ENCODE measurements around the gene SLC2A11.

DNA sequence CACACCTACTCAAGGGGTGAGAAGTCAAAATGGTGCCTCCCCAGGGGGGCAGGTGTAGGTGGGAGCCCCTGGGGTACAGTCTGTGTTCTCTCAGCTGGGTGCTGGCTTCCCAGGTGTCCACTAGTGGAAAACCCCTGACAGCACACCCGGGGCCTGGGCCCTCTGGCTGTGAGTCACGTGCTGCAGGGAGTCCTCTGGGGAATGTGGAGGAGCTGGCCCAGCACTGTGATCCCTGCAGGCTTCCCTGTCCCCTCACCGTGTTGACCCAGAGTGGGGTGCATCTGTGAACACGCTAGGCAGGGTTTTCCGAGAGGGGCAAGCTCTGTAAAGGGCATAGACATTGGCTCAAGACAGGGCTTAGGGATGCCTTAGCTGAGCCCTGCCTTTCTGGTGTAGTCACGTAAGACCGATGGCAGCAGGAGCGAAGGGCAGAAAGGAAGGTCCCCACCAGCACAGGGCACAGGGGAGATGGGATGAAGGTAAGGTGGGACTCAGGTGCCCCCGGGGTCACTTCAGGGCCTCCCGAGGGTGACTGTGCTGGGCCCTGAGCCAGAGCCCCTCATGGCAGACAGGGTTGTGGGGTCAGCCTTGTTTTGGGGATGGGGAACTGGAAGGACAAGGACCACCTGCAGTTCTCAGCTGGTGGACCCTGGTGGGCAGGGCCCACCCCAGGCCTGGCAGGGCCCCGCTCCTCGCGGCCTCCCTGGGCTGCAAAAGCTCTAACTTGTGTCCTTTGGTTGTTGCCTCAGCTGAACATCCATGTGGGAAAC is 33.0 kb upstream of the SLC2A11 start:
- no peak for TF ChIP-seq CEBPB (IDR thresholded peaks at IDR 0.05)
- TF ChIP-seq TEAD4 (IDR thresholded peaks at IDR 0.05) = no peak
- TF ChIP-seq, protein P1, sequence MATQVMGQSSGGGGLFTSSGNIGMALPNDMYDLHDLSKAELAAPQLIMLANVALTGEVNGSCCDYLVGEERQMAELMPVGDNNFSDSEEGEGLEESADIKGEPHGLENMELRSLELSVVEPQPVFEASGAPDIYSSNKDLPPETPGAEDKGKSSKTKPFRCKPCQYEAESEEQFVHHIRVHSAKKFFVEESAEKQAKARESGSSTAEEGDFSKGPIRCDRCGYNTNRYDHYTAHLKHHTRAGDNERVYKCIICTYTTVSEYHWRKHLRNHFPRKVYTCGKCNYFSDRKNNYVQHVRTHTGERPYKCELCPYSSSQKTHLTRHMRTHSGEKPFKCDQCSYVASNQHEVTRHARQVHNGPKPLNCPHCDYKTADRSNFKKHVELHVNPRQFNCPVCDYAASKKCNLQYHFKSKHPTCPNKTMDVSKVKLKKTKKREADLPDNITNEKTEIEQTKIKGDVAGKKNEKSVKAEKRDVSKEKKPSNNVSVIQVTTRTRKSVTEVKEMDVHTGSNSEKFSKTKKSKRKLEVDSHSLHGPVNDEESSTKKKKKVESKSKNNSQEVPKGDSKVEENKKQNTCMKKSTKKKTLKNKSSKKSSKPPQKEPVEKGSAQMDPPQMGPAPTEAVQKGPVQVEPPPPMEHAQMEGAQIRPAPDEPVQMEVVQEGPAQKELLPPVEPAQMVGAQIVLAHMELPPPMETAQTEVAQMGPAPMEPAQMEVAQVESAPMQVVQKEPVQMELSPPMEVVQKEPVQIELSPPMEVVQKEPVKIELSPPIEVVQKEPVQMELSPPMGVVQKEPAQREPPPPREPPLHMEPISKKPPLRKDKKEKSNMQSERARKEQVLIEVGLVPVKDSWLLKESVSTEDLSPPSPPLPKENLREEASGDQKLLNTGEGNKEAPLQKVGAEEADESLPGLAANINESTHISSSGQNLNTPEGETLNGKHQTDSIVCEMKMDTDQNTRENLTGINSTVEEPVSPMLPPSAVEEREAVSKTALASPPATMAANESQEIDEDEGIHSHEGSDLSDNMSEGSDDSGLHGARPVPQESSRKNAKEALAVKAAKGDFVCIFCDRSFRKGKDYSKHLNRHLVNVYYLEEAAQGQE (IDR thresholded peaks at IDR 0.05; ENCODE audit: low read depth) = no peak
- TF ChIP-seq YY1 (IDR thresholded peaks at IDR 0.05; ENCODE audit: low read depth) = no peak
- no peak for TF ChIP-seq EP300 (IDR thresholded peaks at IDR 0.05; ENCODE audit: borderline replicate concordance)
- no peak for TF ChIP-seq EGR1 (IDR thresholded peaks at IDR 0.05)

Data from Ishikawa (cell line).